ENCODE results near the gene WSCD1. TPM values are rescaled to one million over a fixed set of nuclear protein-coding genes. Genes with fewer than 3 reads are reported as not detected.

The WSCD1 gene
- total RNA-seq, 3 donors from 2014 or later (not counting 1 experiment from before 2014, with no cell fraction given) = 0.47 to 2.1 (median 1.9) TPM

GRCh38 chr17:6153375-6153774 lies 83.2 kb downstream of the WSCD1 start:
- Mint-ChIP-seq H3K4me1 (no peaks in the 10 kb centered on the region), H3K9me3 (no peaks in the 10 kb centered on the region), H3K27me3 (ENCODE audit: low read depth in 2 of 2) (peaks cover 10 to 30% of the 10 kb centered on the region in 2 donors), H3K27ac (no peak overlapping the region), H3K4me3 (no peak overlapping the region), H3K36me3 (no peaks in the 10 kb centered on the region)
- no peak for ATAC-seq
- Histone ChIP-seq H3K4me1 (ENCODE audit: control insufficient read depth, insufficient read depth, low read length) (no peaks in the 10 kb centered on the region), H3K4me3 (ENCODE audit: low read length) (no peak overlapping the region), H3K27me3 (ENCODE audit: control insufficient read depth, insufficient read depth, low read length) (no peaks in the 10 kb centered on the region), H3K36me3 (ENCODE audit: control insufficient read depth, insufficient read depth, low read length) (no peaks in the 10 kb centered on the region), H3K9me3 (ENCODE audit: control insufficient read depth, insufficient read depth, low read length) (no peaks in the 10 kb centered on the region), H3K27ac (ENCODE audit: low read length) (no peak overlapping the region)
- DNase-seq = no peak
- intact Hi-C loops (cut with micrococcal nuclease) = no loop called here
- WGBS (ENCODE audit: insufficient coverage) = 70% methylated on average over 6 of the region's 6 CpGs
- no peak for TF ChIP-seq CTCF (IDR thresholded peaks at IDR 0.05)

GRCh38 chr17:6157716-6158115 lies 87.5 kb downstream of the WSCD1 start:
- Histone ChIP-seq H3K4me1 (ENCODE audit: control insufficient read depth, insufficient read depth, low read length) (no peaks in the 10 kb centered on the region), H3K27me3 (ENCODE audit: control insufficient read depth, insufficient read depth, low read length) (no peaks in the 10 kb centered on the region), H3K9me3 (ENCODE audit: control insufficient read depth, insufficient read depth, low read length) (no peaks in the 10 kb centered on the region), H3K36me3 (ENCODE audit: control insufficient read depth, insufficient read depth, low read length) (no peaks in the 10 kb centered on the region), H3K27ac (ENCODE audit: low read length) (no peak overlapping the region), H3K4me3 (ENCODE audit: low read length) (no peak overlapping the region)
- 74% methylated on average over 4 of the region's 4 CpGs for WGBS (ENCODE audit: insufficient coverage)
- no peaks in the 10 kb centered on the region for H3K36me3 Mint-ChIP-seq
- DNase-seq (no peak), ATAC-seq (no peak)
- no peak overlapping the region for H3K27ac Mint-ChIP-seq
- H3K27me3 Mint-ChIP-seq (ENCODE audit: low read depth in 2 of 2) = peaks cover 4 to 8% of the 10 kb centered on the region in 2 donors
- H3K4me3 Mint-ChIP-seq = no peak overlapping the region
- intact Hi-C loops (cut with micrococcal nuclease) = no loop called here
- H3K9me3 Mint-ChIP-seq = no peaks in the 10 kb centered on the region
- H3K4me1 Mint-ChIP-seq = no peaks in the 10 kb centered on the region
- no peak for TF ChIP-seq CTCF (IDR thresholded peaks at IDR 0.05)

- Mint-ChIP-seq H3K4me1 (no peaks in the 10 kb centered on the region), H3K27me3 (ENCODE audit: low read depth in 2 of 2) (peaks cover 8 to 15% of the 10 kb centered on the region in 2 donors), H3K36me3 (no peaks in the 10 kb centered on the region), H3K4me3 (no peak overlapping the region), H3K27ac (no peak overlapping the region), H3K9me3 (no peaks in the 10 kb centered on the region)
- WGBS (ENCODE audit: insufficient coverage) = 83% methylated on average over 15 of the region's 15 CpGs
- Histone ChIP-seq H3K27ac (ENCODE audit: low read length) (no peak overlapping the region), H3K4me1 (ENCODE audit: control insufficient read depth, insufficient read depth, low read length) (no peaks in the 10 kb centered on the region), H3K36me3 (ENCODE audit: control insufficient read depth, insufficient read depth, low read length) (no peaks in the 10 kb centered on the region), H3K4me3 (ENCODE audit: low read length) (no peak overlapping the region), H3K27me3 (ENCODE audit: control insufficient read depth, insufficient read depth, low read length) (no peaks in the 10 kb centered on the region), H3K9me3 (ENCODE audit: control insufficient read depth, insufficient read depth, low read length) (no peaks in the 10 kb centered on the region)
- no peak for DNase-seq
- no peak for TF ChIP-seq CTCF (IDR thresholded peaks at IDR 0.05)
- no peak for ATAC-seq
- intact Hi-C loops (cut with micrococcal nuclease) = no loop called here
These were observed 89.5 kb downstream of the WSCD1 start for GRCh38 chr17:6159541-6160231.

- WGBS (ENCODE audit: insufficient coverage) = 89% methylated on average over 8 of the region's 8 CpGs
- no peak overlapping the region for H3K4me3 ChIP-seq (ENCODE audit: low read length)
- H3K27ac Mint-ChIP-seq = no peak overlapping the region
- no peaks in the 10 kb centered on the region for H3K36me3 Mint-ChIP-seq
- DNase-seq (no peak), ATAC-seq (no peak)
- intact Hi-C loops (cut with micrococcal nuclease) = no loop called here
- no peaks in the 10 kb centered on the region for H3K27me3 ChIP-seq (ENCODE audit: control insufficient read depth, insufficient read depth, low read length)
- H3K36me3 ChIP-seq (ENCODE audit: control insufficient read depth, insufficient read depth, low read length) = no peaks in the 10 kb centered on the region
- H3K4me3 Mint-ChIP-seq = no peak overlapping the region
- H3K27me3 Mint-ChIP-seq (ENCODE audit: low read depth in 2 of 2) = peaks cover 8 to 15% of the 10 kb centered on the region in 2 donors
- H3K4me1 ChIP-seq (ENCODE audit: control insufficient read depth, insufficient read depth, low read length) = no peaks in the 10 kb centered on the region
- no peak overlapping the region for H3K27ac ChIP-seq (ENCODE audit: low read length)
- TF ChIP-seq CTCF (IDR thresholded peaks at IDR 0.05) = no peak
- no peaks in the 10 kb centered on the region for H3K9me3 ChIP-seq (ENCODE audit: control insufficient read depth, insufficient read depth, low read length)
- no peaks in the 10 kb centered on the region for H3K4me1 Mint-ChIP-seq
- no peaks in the 10 kb centered on the region for H3K9me3 Mint-ChIP-seq
These were observed 90.0 kb downstream of the WSCD1 start for GRCh38 chr17:6160232-6160555.
